Testis (tissue), 2 donors: ENCODE results near the gene CCDC15.

Source experiments
- POLR2A ChIP-seq: fragments of 450-650 bp; IDR thresholded peaks from one replicate; pipeline ENCODE4 v1.6.1; 2017; ENCODE audit warnings: antibody characterized with exemption, mild to moderate bottlenecking, moderate library complexity
- TF ChIP-seq, protein P1 (sequence below), 3 experiments: fragments of 450-650 bp in 2 of 3; fragments of 200-600 bp in 1 of 3; sonication (generic) in 1 of 3; IDR thresholded peaks; one replicate each; pipeline ENCODE4 v1.5.1; 2016 to 2019; ENCODE audit warnings: antibody characterized with exemption in 3 of 3, mild to moderate bottlenecking in 2 of 3, moderate library complexity in 1 of 3

GRCh38 chr11:124955035-124955434, 1.0 kb downstream of the CCDC15 start:
- TF ChIP-seq POLR2A = no peak
- TF ChIP-seq, protein P1, sequence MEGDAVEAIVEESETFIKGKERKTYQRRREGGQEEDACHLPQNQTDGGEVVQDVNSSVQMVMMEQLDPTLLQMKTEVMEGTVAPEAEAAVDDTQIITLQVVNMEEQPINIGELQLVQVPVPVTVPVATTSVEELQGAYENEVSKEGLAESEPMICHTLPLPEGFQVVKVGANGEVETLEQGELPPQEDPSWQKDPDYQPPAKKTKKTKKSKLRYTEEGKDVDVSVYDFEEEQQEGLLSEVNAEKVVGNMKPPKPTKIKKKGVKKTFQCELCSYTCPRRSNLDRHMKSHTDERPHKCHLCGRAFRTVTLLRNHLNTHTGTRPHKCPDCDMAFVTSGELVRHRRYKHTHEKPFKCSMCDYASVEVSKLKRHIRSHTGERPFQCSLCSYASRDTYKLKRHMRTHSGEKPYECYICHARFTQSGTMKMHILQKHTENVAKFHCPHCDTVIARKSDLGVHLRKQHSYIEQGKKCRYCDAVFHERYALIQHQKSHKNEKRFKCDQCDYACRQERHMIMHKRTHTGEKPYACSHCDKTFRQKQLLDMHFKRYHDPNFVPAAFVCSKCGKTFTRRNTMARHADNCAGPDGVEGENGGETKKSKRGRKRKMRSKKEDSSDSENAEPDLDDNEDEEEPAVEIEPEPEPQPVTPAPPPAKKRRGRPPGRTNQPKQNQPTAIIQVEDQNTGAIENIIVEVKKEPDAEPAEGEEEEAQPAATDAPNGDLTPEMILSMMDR (IDR thresholded peaks at IDR 0.05) = no peak
